Measurements from ENCODE around the gene CAB39.

The CAB39 gene

DNA sequence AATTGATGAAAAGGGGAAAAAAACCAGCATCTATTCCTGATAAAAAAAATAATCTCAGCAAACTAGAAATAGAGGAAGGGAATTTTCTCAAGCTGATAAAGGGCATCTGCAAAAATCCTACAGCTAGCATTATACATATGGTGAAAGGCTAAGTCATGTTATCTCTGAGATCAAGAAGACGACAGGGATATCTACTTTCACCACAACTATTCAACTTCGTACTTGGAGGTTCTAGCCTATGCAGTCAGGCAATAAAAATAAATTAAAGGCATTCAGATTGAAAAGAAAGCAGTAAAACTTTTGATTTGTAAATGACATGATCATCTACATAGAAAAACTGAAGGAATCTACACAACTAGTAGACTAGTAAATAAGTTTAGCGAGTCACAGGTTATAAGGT lies 58.2 kb downstream of the CAB39 start:
- TF ChIP-seq, protein P1, sequence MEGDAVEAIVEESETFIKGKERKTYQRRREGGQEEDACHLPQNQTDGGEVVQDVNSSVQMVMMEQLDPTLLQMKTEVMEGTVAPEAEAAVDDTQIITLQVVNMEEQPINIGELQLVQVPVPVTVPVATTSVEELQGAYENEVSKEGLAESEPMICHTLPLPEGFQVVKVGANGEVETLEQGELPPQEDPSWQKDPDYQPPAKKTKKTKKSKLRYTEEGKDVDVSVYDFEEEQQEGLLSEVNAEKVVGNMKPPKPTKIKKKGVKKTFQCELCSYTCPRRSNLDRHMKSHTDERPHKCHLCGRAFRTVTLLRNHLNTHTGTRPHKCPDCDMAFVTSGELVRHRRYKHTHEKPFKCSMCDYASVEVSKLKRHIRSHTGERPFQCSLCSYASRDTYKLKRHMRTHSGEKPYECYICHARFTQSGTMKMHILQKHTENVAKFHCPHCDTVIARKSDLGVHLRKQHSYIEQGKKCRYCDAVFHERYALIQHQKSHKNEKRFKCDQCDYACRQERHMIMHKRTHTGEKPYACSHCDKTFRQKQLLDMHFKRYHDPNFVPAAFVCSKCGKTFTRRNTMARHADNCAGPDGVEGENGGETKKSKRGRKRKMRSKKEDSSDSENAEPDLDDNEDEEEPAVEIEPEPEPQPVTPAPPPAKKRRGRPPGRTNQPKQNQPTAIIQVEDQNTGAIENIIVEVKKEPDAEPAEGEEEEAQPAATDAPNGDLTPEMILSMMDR (conservative IDR thresholded peaks at IDR 0.05; ENCODE audit: low read depth, low read length): no peak
- H3K4me3 ChIP-seq (ENCODE audit: low read depth, low read length): no peak overlapping the region
- DNase-seq (ENCODE audit: low read depth): peak; percentile 44

DNA sequence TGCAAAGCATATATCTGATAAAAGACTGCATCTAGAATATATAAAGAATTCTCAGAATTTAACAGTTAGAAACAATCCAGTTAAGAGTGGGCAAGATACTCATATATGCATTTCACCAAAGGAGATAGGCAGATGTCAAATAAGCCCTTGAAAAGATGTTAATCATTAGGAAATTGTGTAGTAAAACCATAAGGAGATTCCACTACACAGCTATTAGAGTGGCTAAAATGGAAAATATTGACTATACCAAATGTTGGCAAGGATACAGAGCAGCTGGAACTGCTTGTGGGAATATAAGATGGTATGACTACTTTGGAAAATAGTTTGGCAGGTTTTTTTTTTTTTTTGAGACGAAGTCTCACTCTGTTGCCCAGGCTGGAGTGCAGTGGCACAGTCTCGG lies 59.5 kb downstream of the CAB39 start:
- H3K4me3 ChIP-seq (ENCODE audit: low read depth, low read length): no peak overlapping the region
- TF ChIP-seq, protein P1 (conservative IDR thresholded peaks at IDR 0.05; ENCODE audit: low read depth, low read length): no peak
- DNase-seq (ENCODE audit: low read depth): no peak

- H3K4me3 ChIP-seq (ENCODE audit: low read depth, low read length): no peak overlapping the region
- DNase-seq (ENCODE audit: low read depth): no peak
- TF ChIP-seq, protein P1 (conservative IDR thresholded peaks at IDR 0.05; ENCODE audit: low read depth, low read length): no peak
Observed at GRCh38 chr2:230773039-230773773, 60.6 kb downstream of the CAB39 start.

DNA sequence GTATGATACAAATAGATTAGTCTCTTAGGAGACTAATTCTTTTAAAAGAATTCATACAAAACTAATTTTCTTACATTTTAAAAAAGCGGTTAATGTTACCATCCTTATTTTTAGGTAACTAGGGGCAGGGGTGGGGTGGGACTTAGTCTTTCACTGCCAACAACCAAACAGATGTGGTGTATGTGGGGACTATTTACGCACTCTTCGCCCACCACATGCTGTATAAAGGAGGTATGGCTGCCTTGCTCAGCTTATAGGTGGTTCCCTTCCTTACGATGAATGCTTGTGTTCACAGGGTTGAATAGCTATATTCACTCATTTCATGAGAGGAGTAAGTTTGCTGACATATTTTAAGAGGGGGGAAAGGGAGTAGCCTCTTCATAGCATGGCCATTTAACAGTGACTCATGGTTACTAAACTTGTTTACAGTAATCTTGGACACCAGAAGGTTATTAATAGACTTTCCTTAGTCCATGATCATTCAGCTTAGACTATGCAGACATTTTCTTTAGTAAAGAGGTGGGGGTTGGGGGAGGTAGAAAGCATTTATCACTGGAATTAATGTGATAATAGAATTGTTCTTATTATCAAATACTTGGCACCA lies 61.8 kb downstream of the CAB39 start:
- no peak overlapping the region for H3K4me3 ChIP-seq (ENCODE audit: low read depth, low read length)
- DNase-seq (ENCODE audit: low read depth): peak; percentile 80
- TF ChIP-seq, protein P1 (conservative IDR thresholded peaks at IDR 0.05; ENCODE audit: low read depth, low read length): no peak

GRCh38 chr2:230775737-230776136 lies 63.1 kb downstream of the CAB39 start:
- TF ChIP-seq, protein P1 (conservative IDR thresholded peaks at IDR 0.05; ENCODE audit: low read depth, low read length): no peak
- no peak overlapping the region for H3K4me3 ChIP-seq (ENCODE audit: low read depth, low read length)
- DNase-seq (ENCODE audit: low read depth): no peak

GRCh38 chr2:230777721-230778120 lies 65.1 kb downstream of the CAB39 start:
- DNase-seq (ENCODE audit: low read depth): peak; percentile 60
- TF ChIP-seq, protein P1 (conservative IDR thresholded peaks at IDR 0.05; ENCODE audit: low read depth, low read length): no peak
- H3K4me3 ChIP-seq (ENCODE audit: low read depth, low read length): no peak overlapping the region

Measured in choroid plexus epithelial cell (primary cell).